HepG2 (cell line): ENCODE data around the gene CDCA4. TPM values are rescaled to one million over a fixed set of nuclear protein-coding genes. Genes with fewer than 3 reads are reported as not detected.

Experiments
- ARID4A ChIP-seq: sonication (generic); formaldehyde crosslinking; IDR thresholded peaks from 2 replicates; pipeline ENCODE4 v1.5.0; 2020; ENCODE audit warnings: mild to moderate bottlenecking, missing genetic modification reagents, borderline replicate concordance
- ARNT2 ChIP-seq: sonication (generic); formaldehyde crosslinking; IDR thresholded peaks from 2 replicates; pipeline ENCODE4 v1.8.0; 2022; ENCODE audit warnings: mild to moderate bottlenecking, low read depth, missing genetic modification reagents, moderate library complexity
- GABPA ChIP-seq, 2 experiments: IDR thresholded peaks; 2 replicates each; pipeline ENCODE4 v1.6.1; 2011 to 2016; ENCODE audit warnings: low read depth in 2 of 2, low read length in 1 of 2, missing biosample characterization in 1 of 2, missing genetic modification characterization in 1 of 2
- GATAD1 ChIP-seq: IDR thresholded peaks from 2 replicates; pipeline ENCODE4 v1.6.1; 2016; ENCODE audit warnings: missing genetic modification reagents, missing compliant biosample characterization
- HNRNPLL ChIP-seq: fragments of 200-400 bp; formaldehyde crosslinking; IDR thresholded peaks from 2 replicates; pipeline ENCODE4 v1.6.1; 2017; ENCODE audit warnings: mild to moderate bottlenecking, low read depth, low read length; ENCODE audit not compliant: poor library complexity, severe bottlenecking
- HOXA3 ChIP-seq: sonication (generic); formaldehyde crosslinking; IDR thresholded peaks from 2 replicates; pipeline ENCODE4 v1.5.0; 2020; ENCODE audit warnings: missing genetic modification reagents
- JARID2 ChIP-seq: sonication (generic); formaldehyde crosslinking; IDR thresholded peaks from 2 replicates; pipeline ENCODE4 v1.8.1; 2023; ENCODE audit warnings: missing genetic modification reagents, inconsistent platforms; ENCODE audit not compliant: insufficient replicate concordance
- MAZ ChIP-seq, 2 experiments: sonication (generic) in 1 of 2; formaldehyde crosslinking in 1 of 2; IDR thresholded peaks; 2 replicates each; pipeline versions ENCODE4 v1.5.0 to v1.6.1; 2012 to 2020; ENCODE audit warnings: low read depth in 2 of 2, mild to moderate bottlenecking in 2 of 2, borderline replicate concordance in 1 of 2, improper control_type of control experiment in 1 of 2, low read length in 1 of 2, missing genetic modification reagents in 1 of 2, moderate library complexity in 1 of 2
- MXD1 ChIP-seq: sonication (generic); formaldehyde crosslinking; IDR thresholded peaks from 2 replicates; pipeline ENCODE4 v1.4.0; 2020; ENCODE audit warnings: mild to moderate bottlenecking, missing genetic modification reagents
- MXD4 ChIP-seq: IDR thresholded peaks from 2 replicates; pipeline ENCODE4 v1.6.1; 2016; ENCODE audit warnings: mild to moderate bottlenecking, missing biosample characterization, missing genetic modification reagents
- MYC ChIP-seq: sonication (generic); formaldehyde crosslinking; IDR thresholded peaks from 2 replicates; pipeline ENCODE4 v1.9.0; 2021; ENCODE audit warnings: missing genetic modification reagents, borderline replicate concordance
- PHF8 ChIP-seq: sonication (generic); formaldehyde crosslinking; IDR thresholded peaks from 2 replicates; pipeline ENCODE4 v1.5.0; 2020; ENCODE audit warnings: missing genetic modification reagents
- SAFB2 ChIP-seq: sonication (generic); formaldehyde crosslinking; IDR thresholded peaks from 2 replicates; pipeline ENCODE4 v1.5.1; 2020; ENCODE audit warnings: missing genetic modification reagents, low read depth, mild to moderate bottlenecking, borderline replicate concordance
- SALL1 ChIP-seq: sonication (generic); formaldehyde crosslinking; IDR thresholded peaks from 2 replicates; pipeline ENCODE4 v1.8.0; 2022; ENCODE audit warnings: mild to moderate bottlenecking, missing genetic modification reagents
- SP2 ChIP-seq: sonication (generic); formaldehyde crosslinking; IDR thresholded peaks from 2 replicates; pipeline ENCODE4 v1.5.1; 2020; ENCODE audit warnings: mild to moderate bottlenecking, missing genetic modification reagents
- SP4 ChIP-seq: sonication (generic); formaldehyde crosslinking; IDR thresholded peaks from 2 replicates; pipeline ENCODE4 v1.8.1; 2023; ENCODE audit warnings: mild to moderate bottlenecking, missing genetic modification reagents
- SPEN ChIP-seq: sonication (generic); formaldehyde crosslinking; IDR thresholded peaks from 2 replicates; pipeline ENCODE4 v1.5.1; 2020; ENCODE audit warnings: low read depth, mild to moderate bottlenecking, missing genetic modification reagents
- THAP11 ChIP-seq: IDR thresholded peaks from 2 replicates; pipeline ENCODE4 v1.6.1; 2016; ENCODE audit warnings: missing biosample characterization, missing genetic modification reagents
- ZNF33A ChIP-seq: sonication (generic); formaldehyde crosslinking; IDR thresholded peaks from 2 replicates; pipeline ENCODE4 v1.5.1; 2020; ENCODE audit warnings: missing genetic modification reagents, mild to moderate bottlenecking, moderate library complexity, borderline replicate concordance
- ZNF432 ChIP-seq: sonication (generic); formaldehyde crosslinking; IDR thresholded peaks from 2 replicates; pipeline ENCODE4 v1.5.0; 2020; ENCODE audit warnings: missing genetic modification reagents, mild to moderate bottlenecking, borderline replicate concordance
- polyA plus RNA-seq, 8 experiments: library from polyadenylated mRNA; depleted of rRNA in 3 of 8; stranded (reverse) in 7 of 8; unstranded in 1 of 8; fragments of >200 nt; fragmentation: Illumina TruSeq in 4 of 8; extraction: Trizol in 4 of 8; gene quantifications; 2 replicates each; pipeline versions ENCODE4 v1.2.1 to v1.2.3, GENCODE V29; 2011 to 2016; ENCODE audit warnings: low read depth in 4 of 8, missing spikeins in 1 of 8, mixed read lengths in 1 of 8; ENCODE audit not compliant: insufficient read depth in 1 of 8
- total RNA-seq, 5 experiments: library from RNA; depleted of rRNA; stranded (reverse); fragments of >200 nt; fragmentation: Illumina TruSeq; extraction: Trizol; gene quantifications; 2 replicates each; pipeline ENCODE4 v1.2.3, GENCODE V29; 2016; ENCODE audit warnings: low read depth in 1 of 5

Gene CDCA4
- total and polyA plus RNA-seq, 2 of the 13 experiments (the other 11 are each of a cell fraction or from before 2014, with no cell fraction given): 19.7 to 43.1 TPM

GRCh38 chr14:104985675-104986486, 35.0 kb downstream of the CDCA4 start, which contains the start of gene CLBA1 (continued):
- TF ChIP-seq MXD1 (CRISPR knock-in tag) (peak; percentile 59; the same call in 1 of the 2 replicates), SALL1 (CRISPR knock-in tag) (peak; percentile 33; the same call in 1 of the 2 replicates), SAFB2 (0 out of 2 replicates have a peak, but pooled peaks have one; percentile 55), SP2 (CRISPR knock-in tag) (peak; percentile 56), SPEN (CRISPR knock-in tag) (peak; percentile 63), ZNF432 (CRISPR knock-in tag) (no peak), HNRNPLL (peak; percentile 75), GATAD1 (peak; percentile 56; the same call in 1 of the 2 replicates), ZNF33A (CRISPR knock-in tag) (no peak), MYC (CRISPR knock-in tag) (peak; percentile 33; the same call in 1 of the 2 replicates), HOXA3 (CRISPR knock-in tag) (peak; percentile 65; the same call in 1 of the 2 replicates), THAP11 (CRISPR knock-in tag) (peak; percentile 76), JARID2 (CRISPR knock-in tag) (no peak), ARNT2 (CRISPR knock-in tag) (0 out of 2 replicates have a peak, but pooled peaks have one; percentile 36), PHF8 (peak; percentile 50; the same call in 1 of the 2 replicates), MAZ (IDR thresholded peaks at IDR 0.05; ENCODE audit: borderline replicate concordance, low read depth, low read length) (no peak), MAZ (CRISPR knock-in tag; IDR thresholded peaks at IDR 0.05; ENCODE audit: low read depth) (peak; percentile 68; the same call in 1 of the 2 replicates), SP4 (CRISPR knock-in tag) (peak; percentile 70; the same call in 1 of the 2 replicates), ARID4A (peak; percentile 93), MXD4 (CRISPR knock-in tag) (peak; percentile 57), GABPA (IDR thresholded peaks at IDR 0.05; ENCODE audit: low read depth, low read length) (peak; percentile 83), GABPA (CRISPR knock-in tag; IDR thresholded peaks at IDR 0.05; ENCODE audit: low read depth) (peak; percentile 70)
- TF ChIP-seq, all 625 proteins: peak for 45
